Measurements from ENCODE around the gene SLC24A3.

- TF ChIP-seq POLR2A (IDR thresholded peaks at IDR 0.05) (no peak), CTCF (IDR thresholded peaks at IDR 0.05) (no peak)
Observed at GRCh38 chr20:19522836-19523590, 310.6 kb downstream of the SLC24A3 start.
